Measurements from ENCODE around the gene NT5C1B. TPM values are rescaled to one million over a fixed set of nuclear protein-coding genes. Genes with fewer than 3 reads are reported as not detected.

Gene NT5C1B
- total RNA-seq, 4 donors from 2014 or later, result not detected

GRCh38 chr2:18526429-18526828 is 62.9 kb downstream of the NT5C1B start:
- no peak overlapping the region for H3K27ac ChIP-seq
- H3K36me3 ChIP-seq, result no peaks in the 10 kb centered on the region
- H3K4me3 ChIP-seq, result no peak overlapping the region
- TF ChIP-seq POLR2A (IDR thresholded peaks at IDR 0.05), result no peak
- TF ChIP-seq CTCF (IDR thresholded peaks at IDR 0.05), result no peak
- H3K9me3 ChIP-seq, result no peaks in the 10 kb centered on the region
- intact Hi-C loops (cut with DNase I; ENCODE audit: low total_unique reads), result loop anchor here (10.0 kb wide), 1 partner anchor 1338 kb away; no protein-coding TSS in a partner anchor
- no peak for DNase-seq
- H3K4me1 ChIP-seq, result no peaks in the 10 kb centered on the region
- H3K27me3 ChIP-seq, result no peaks in the 10 kb centered on the region

- Histone ChIP-seq H3K4me1 (peaks cover 0 to 1% of the 10 kb centered on the region in 2 donors), H3K9me3 (no peaks in the 10 kb centered on the region), H3K27ac (no peak overlapping the region), H3K4me3 (no peak overlapping the region), H3K36me3 (no peaks in the 10 kb centered on the region), H3K27me3 (no peaks in the 10 kb centered on the region)
- no peak for DNase-seq
- intact Hi-C loops (cut with DNase I; ENCODE audit: low total_unique reads), result loop anchor here (10.0 kb wide), 1 partner anchor 1339 kb away; no protein-coding TSS in a partner anchor
- no peak for TF ChIP-seq CTCF (IDR thresholded peaks at IDR 0.05)
- TF ChIP-seq POLR2A (IDR thresholded peaks at IDR 0.05), result no peak
These were observed 63.5 kb downstream of the NT5C1B start for GRCh38 chr2:18525852-18526251.

GRCh38 chr2:18525236-18525635 is 64.1 kb downstream of the NT5C1B start:
- no peaks in the 10 kb centered on the region for H3K9me3 ChIP-seq
- no peak for TF ChIP-seq POLR2A (IDR thresholded peaks at IDR 0.05)
- H3K36me3 ChIP-seq, result no peaks in the 10 kb centered on the region
- H3K27me3 ChIP-seq, result no peaks in the 10 kb centered on the region
- intact Hi-C loops (cut with DNase I; ENCODE audit: low total_unique reads), result loop anchor here (10.0 kb wide), 1 partner anchor 1340 kb away; no protein-coding TSS in a partner anchor
- no peak overlapping the region for H3K4me3 ChIP-seq
- DNase-seq, result no peak
- H3K27ac ChIP-seq, result no peak overlapping the region
- H3K4me1 ChIP-seq, result peaks cover 0 to 4% of the 10 kb centered on the region in 2 donors

- H3K27ac ChIP-seq, result no peak overlapping the region
- H3K9me3 ChIP-seq, result no peaks in the 10 kb centered on the region
- peaks cover 4 to 10% of the 10 kb centered on the region in 2 donors for H3K4me1 ChIP-seq
These were observed 66.8 kb downstream of the NT5C1B start for GRCh38 chr2:18522484-18523146.

More at GRCh38 chr2:18522484-18523146, 66.8 kb downstream of the NT5C1B start:
- no peak for DNase-seq
- TF ChIP-seq CTCF (IDR thresholded peaks at IDR 0.05), result no peak
- no peak for TF ChIP-seq POLR2A (IDR thresholded peaks at IDR 0.05)
- no peaks in the 10 kb centered on the region for H3K36me3 ChIP-seq
- no peak overlapping the region for H3K4me3 ChIP-seq
- H3K27me3 ChIP-seq, result no peaks in the 10 kb centered on the region
- intact Hi-C loops (cut with DNase I; ENCODE audit: low total_unique reads), result loop anchor here (10.0 kb wide), 1 partner anchor 1342 kb away; no protein-coding TSS in a partner anchor
